Measurements from ENCODE around the gene INSC. TPM values are rescaled to one million over a fixed set of nuclear protein-coding genes. Genes with fewer than 3 reads are reported as not detected.

Gene INSC
- total and polyA plus RNA-seq, 4 donors, result 3.0 to 13.9 (median 7.5) TPM

DNA sequence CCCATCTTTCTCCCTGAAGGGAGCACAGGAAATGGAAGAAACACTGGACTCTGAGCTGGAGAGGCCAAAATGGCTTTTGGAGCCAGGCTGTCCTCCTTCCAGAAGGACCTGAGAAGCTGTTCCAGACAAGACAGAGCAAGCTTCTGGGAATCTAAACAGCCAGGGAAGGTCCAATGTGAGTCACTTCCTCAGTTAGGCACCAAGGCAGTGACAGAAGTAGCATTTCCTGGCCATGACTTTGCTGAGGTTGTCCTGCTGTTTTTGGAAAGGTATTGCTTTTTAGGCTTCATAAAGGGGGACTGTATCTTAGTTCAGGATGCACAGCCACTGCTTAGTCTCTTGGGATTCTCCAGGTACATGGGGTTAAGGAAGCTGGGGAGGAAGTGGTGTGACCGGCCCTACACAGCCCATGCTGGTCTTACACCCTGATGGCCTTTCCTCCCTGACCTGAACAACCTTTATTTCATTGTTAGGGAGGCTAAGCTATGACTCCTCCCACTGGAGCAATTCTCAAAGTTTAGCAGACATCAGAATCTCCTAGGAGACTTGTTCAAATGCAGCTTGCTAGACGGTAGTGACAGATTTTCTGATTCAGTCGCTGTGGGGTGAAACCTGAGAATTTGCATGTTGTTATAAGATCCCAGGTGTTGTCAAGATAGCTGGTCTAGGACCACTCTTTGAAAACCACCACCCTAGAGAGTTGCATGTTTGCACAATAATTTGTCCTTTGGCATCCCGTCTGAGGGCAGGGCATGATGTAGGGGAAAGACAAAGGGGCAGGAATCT is 6.8 kb upstream of the INSC start:
- no peaks in the 10 kb centered on the region for H3K36me3 ChIP-seq (ENCODE audit: control insufficient read depth, insufficient read depth, low read length)
- H3K4me1 ChIP-seq (ENCODE audit: control insufficient read depth, insufficient read depth, low read length), result peaks cover 7% of the 10 kb centered on the region
- no peak overlapping the region for H3K4me3 ChIP-seq (ENCODE audit: low read depth, low read length)
- H3K27ac ChIP-seq (ENCODE audit: low read depth, low read length), result no peak overlapping the region
- DNase-seq (ENCODE audit: low read depth in 4 of 6, low spot score in 6 of 6), result no peak
- WGBS (ENCODE audit: insufficient coverage), result no CpG with 5 or more reads among the region's 4 CpGs
- no peaks in the 10 kb centered on the region for H3K9me3 ChIP-seq (ENCODE audit: control insufficient read depth, insufficient read depth, low read length)
- H3K27me3 ChIP-seq (ENCODE audit: control insufficient read depth, insufficient read depth, low read length), result no peaks in the 10 kb centered on the region

- H3K9me3 ChIP-seq (ENCODE audit: control insufficient read depth, insufficient read depth, low read length), result no peaks in the 10 kb centered on the region
- no peaks in the 10 kb centered on the region for H3K27me3 ChIP-seq (ENCODE audit: control insufficient read depth, insufficient read depth, low read length)
- no peak overlapping the region for H3K4me3 ChIP-seq (ENCODE audit: low read depth, low read length)
- H3K27ac ChIP-seq (ENCODE audit: low read depth, low read length), result no peak overlapping the region
- H3K4me1 ChIP-seq (ENCODE audit: control insufficient read depth, insufficient read depth, low read length), result peaks cover 7% of the 10 kb centered on the region
- DNase-seq (ENCODE audit: low read depth in 4 of 6, low spot score in 6 of 6), result no peak
- 100% methylated on average over 1 of the region's 2 CpGs for WGBS (ENCODE audit: insufficient coverage)
- no peaks in the 10 kb centered on the region for H3K36me3 ChIP-seq (ENCODE audit: control insufficient read depth, insufficient read depth, low read length)
Observed at GRCh38 chr11:15108592-15109130, 6.1 kb upstream of the INSC start.

DNA sequence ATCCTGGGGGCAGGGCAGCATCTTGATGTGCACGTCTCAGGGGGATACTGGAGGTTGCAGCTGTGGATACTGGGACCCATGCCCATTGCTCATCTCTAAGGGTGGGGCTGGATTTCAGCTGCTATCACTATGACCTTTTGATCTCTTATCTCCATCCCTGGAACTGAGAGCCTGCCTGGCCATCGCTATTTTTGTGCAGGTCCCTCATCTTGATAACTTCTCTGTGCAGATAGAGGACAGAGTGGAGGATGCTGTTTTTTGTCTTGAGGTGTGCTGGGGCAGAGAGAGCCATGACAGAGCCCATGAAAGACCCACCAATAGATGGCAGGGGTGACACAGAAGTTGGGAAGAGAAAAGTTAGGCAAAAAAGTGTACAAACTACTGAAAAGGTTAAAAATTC is 5.1 kb upstream of the INSC start:
- DNase-seq (ENCODE audit: low read depth in 4 of 6, low spot score in 6 of 6), result no peak
- Histone ChIP-seq H3K4me3 (ENCODE audit: low read depth, low read length) (no peak overlapping the region), H3K4me1 (ENCODE audit: control insufficient read depth, insufficient read depth, low read length) (peaks cover 11% of the 10 kb centered on the region), H3K27ac (ENCODE audit: low read depth, low read length) (no peak overlapping the region), H3K9me3 (ENCODE audit: control insufficient read depth, insufficient read depth, low read length) (no peaks in the 10 kb centered on the region), H3K27me3 (ENCODE audit: control insufficient read depth, insufficient read depth, low read length) (peaks cover 4% of the 10 kb centered on the region), H3K36me3 (ENCODE audit: control insufficient read depth, insufficient read depth, low read length) (no peaks in the 10 kb centered on the region)
- WGBS (ENCODE audit: insufficient coverage), result 88% methylated on average over 1 of the region's 2 CpGs

DNA sequence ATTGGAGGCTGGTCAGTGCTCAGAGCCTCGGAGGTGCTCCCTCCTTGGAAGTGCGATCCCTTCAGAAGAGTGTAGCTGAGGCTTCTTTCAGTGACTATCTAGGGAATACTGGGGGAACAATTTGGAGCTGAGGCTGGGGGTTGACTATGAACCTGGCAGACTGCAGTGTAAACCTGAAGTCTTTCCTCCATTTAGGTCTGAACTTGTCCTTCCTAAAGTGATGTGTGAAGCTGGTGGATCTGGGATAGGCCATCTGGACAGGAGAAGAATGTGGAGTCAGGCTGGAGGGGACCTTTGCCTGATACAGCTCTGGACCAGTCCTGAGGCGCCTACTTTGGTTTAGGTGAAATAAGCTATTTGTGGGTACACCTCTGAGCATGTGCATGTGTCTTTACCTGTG is 3.5 kb upstream of the INSC start:
- no peak for DNase-seq (ENCODE audit: low read depth in 4 of 6, low spot score in 6 of 6)
- Histone ChIP-seq H3K36me3 (ENCODE audit: control insufficient read depth, insufficient read depth, low read length) (no peaks in the 10 kb centered on the region), H3K4me1 (ENCODE audit: control insufficient read depth, insufficient read depth, low read length) (peaks cover 20% of the 10 kb centered on the region), H3K27ac (ENCODE audit: low read depth, low read length) (no peak overlapping the region), H3K4me3 (ENCODE audit: low read depth, low read length) (no peak overlapping the region), H3K9me3 (ENCODE audit: control insufficient read depth, insufficient read depth, low read length) (no peaks in the 10 kb centered on the region), H3K27me3 (ENCODE audit: control insufficient read depth, insufficient read depth, low read length) (peaks cover 4% of the 10 kb centered on the region)
- 95% methylated on average over 3 of the region's 3 CpGs for WGBS (ENCODE audit: insufficient coverage)

DNA sequence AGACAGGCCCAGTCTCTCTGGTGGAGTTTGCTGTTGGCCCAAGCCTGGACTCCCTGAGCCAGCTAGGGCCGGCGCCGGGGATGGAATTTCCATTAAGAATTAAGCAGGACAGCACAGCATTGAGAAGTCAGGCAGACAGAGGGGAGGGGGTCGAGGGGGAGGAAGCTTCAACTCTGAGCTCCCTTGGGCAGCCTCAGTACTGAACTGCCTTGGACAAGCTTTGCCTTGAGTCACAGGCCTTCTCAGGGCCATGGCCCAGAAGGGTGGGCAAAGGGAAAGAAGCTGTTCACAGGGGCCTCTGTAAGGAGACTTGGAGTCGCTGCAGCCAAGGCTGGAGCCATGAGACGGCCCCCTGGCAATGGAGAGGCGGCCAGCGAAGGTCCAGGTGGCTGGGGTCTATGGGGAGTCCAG is 2.6 kb upstream of the INSC start:
- 70% methylated on average over 7 of the region's 8 CpGs for WGBS (ENCODE audit: insufficient coverage)
- Histone ChIP-seq H3K27me3 (ENCODE audit: control insufficient read depth, insufficient read depth, low read length) (peaks cover 4% of the 10 kb centered on the region), H3K27ac (ENCODE audit: low read depth, low read length) (no peak overlapping the region)

GRCh38 chr11:15113381-15113780 is 1.3 kb upstream of the INSC start:
- Histone ChIP-seq H3K27me3 (ENCODE audit: control insufficient read depth, insufficient read depth, low read length) (peaks cover 4% of the 10 kb centered on the region), H3K4me1 (ENCODE audit: control insufficient read depth, insufficient read depth, low read length) (peaks cover 24% of the 10 kb centered on the region), H3K9me3 (ENCODE audit: control insufficient read depth, insufficient read depth, low read length) (no peaks in the 10 kb centered on the region), H3K36me3 (ENCODE audit: control insufficient read depth, insufficient read depth, low read length) (no peaks in the 10 kb centered on the region), H3K27ac (ENCODE audit: low read depth, low read length) (no peak overlapping the region), H3K4me3 (ENCODE audit: low read depth, low read length) (no peak overlapping the region)
- DNase-seq (ENCODE audit: low read depth in 4 of 6, low spot score in 6 of 6), result no peak
- WGBS (ENCODE audit: insufficient coverage), result 98% methylated on average over 4 of the region's 5 CpGs

More for the DNA sequence above, 2.6 kb upstream of the INSC start:
- Histone ChIP-seq H3K36me3 (ENCODE audit: control insufficient read depth, insufficient read depth, low read length) (no peaks in the 10 kb centered on the region), H3K9me3 (ENCODE audit: control insufficient read depth, insufficient read depth, low read length) (no peaks in the 10 kb centered on the region), H3K4me1 (ENCODE audit: control insufficient read depth, insufficient read depth, low read length) (peaks cover 20% of the 10 kb centered on the region), H3K4me3 (ENCODE audit: low read depth, low read length) (no peak overlapping the region)
- DNase-seq (ENCODE audit: low read depth in 4 of 6, low spot score in 6 of 6), result peak in 1 of 6 donors; percentile 20

- Histone ChIP-seq H3K27ac (ENCODE audit: low read depth, low read length) (peak overlapping the region; percentile 70), H3K36me3 (ENCODE audit: control insufficient read depth, insufficient read depth, low read length) (no peaks in the 10 kb centered on the region), H3K4me1 (ENCODE audit: control insufficient read depth, insufficient read depth, low read length) (peaks cover 24% of the 10 kb centered on the region), H3K4me3 (ENCODE audit: low read depth, low read length) (peak overlapping the region; percentile 47), H3K27me3 (ENCODE audit: control insufficient read depth, insufficient read depth, low read length) (peaks cover 4% of the 10 kb centered on the region), H3K9me3 (ENCODE audit: control insufficient read depth, insufficient read depth, low read length) (no peaks in the 10 kb centered on the region)
- no peak for DNase-seq (ENCODE audit: low read depth in 4 of 6, low spot score in 6 of 6)
- 94% methylated on average over 4 of the region's 5 CpGs for WGBS (ENCODE audit: insufficient coverage)
Observed at GRCh38 chr11:15115686-15116085, 963 bp downstream of the INSC start.

GRCh38 chr11:15117751-15118150 is 3.0 kb downstream of the INSC start:
- H3K27ac ChIP-seq (ENCODE audit: low read depth, low read length), result peak overlapping the region; percentile 55
- DNase-seq (ENCODE audit: low read depth in 4 of 6, low spot score in 6 of 6), result peak in 2 of 6 donors; percentile 50 to 75
- WGBS (ENCODE audit: insufficient coverage), result 39% methylated on average over 4 of the region's 4 CpGs
- H3K4me1 ChIP-seq (ENCODE audit: control insufficient read depth, insufficient read depth, low read length), result peaks cover 17% of the 10 kb centered on the region
- H3K4me3 ChIP-seq (ENCODE audit: low read depth, low read length), result no peak overlapping the region
- no peaks in the 10 kb centered on the region for H3K9me3 ChIP-seq (ENCODE audit: control insufficient read depth, insufficient read depth, low read length)
- no peaks in the 10 kb centered on the region for H3K36me3 ChIP-seq (ENCODE audit: control insufficient read depth, insufficient read depth, low read length)
- H3K27me3 ChIP-seq (ENCODE audit: control insufficient read depth, insufficient read depth, low read length), result peaks cover 4% of the 10 kb centered on the region

DNA sequence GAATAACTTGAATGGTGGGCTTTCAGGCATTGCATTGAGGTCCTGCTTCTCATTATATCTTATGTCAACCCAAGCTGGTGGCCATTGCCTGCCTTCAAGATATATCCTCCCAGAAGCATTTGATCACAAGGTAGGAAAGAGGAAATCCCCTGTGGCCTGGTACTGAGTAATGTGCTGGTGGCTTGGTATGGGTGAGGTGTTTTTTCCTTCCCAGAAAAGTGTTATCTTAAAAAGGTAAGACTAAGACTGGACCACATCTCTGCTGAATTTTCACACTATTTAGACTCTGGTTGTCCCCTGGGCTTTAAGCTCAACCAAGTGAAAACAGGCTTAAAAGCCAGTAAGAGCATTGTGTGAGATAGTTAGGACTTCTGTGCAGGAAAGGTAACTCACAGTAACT is 3.7 kb downstream of the INSC start:
- Histone ChIP-seq H3K27ac (ENCODE audit: low read depth, low read length) (peak overlapping the region; percentile 55), H3K4me1 (ENCODE audit: control insufficient read depth, insufficient read depth, low read length) (peaks cover 17% of the 10 kb centered on the region)

GRCh38 chr11:15119352-15119751 is 4.6 kb downstream of the INSC start:
- Histone ChIP-seq H3K4me1 (ENCODE audit: control insufficient read depth, insufficient read depth, low read length) (peaks cover 16% of the 10 kb centered on the region), H3K27ac (ENCODE audit: low read depth, low read length) (peak overlapping the region; percentile 43), H3K27me3 (ENCODE audit: control insufficient read depth, insufficient read depth, low read length) (peaks cover 2% of the 10 kb centered on the region), H3K9me3 (ENCODE audit: control insufficient read depth, insufficient read depth, low read length) (no peaks in the 10 kb centered on the region), H3K36me3 (ENCODE audit: control insufficient read depth, insufficient read depth, low read length) (no peaks in the 10 kb centered on the region), H3K4me3 (ENCODE audit: low read depth, low read length) (no peak overlapping the region)
- 94% methylated on average over 2 of the region's 4 CpGs for WGBS (ENCODE audit: insufficient coverage)
- no peak for DNase-seq (ENCODE audit: low read depth in 4 of 6, low spot score in 6 of 6)

More for the DNA sequence above, 3.7 kb downstream of the INSC start:
- Histone ChIP-seq H3K4me3 (ENCODE audit: low read depth, low read length) (no peak overlapping the region), H3K36me3 (ENCODE audit: control insufficient read depth, insufficient read depth, low read length) (no peaks in the 10 kb centered on the region), H3K9me3 (ENCODE audit: control insufficient read depth, insufficient read depth, low read length) (no peaks in the 10 kb centered on the region), H3K27me3 (ENCODE audit: control insufficient read depth, insufficient read depth, low read length) (peaks cover 4% of the 10 kb centered on the region)
- DNase-seq (ENCODE audit: low read depth in 4 of 6, low spot score in 6 of 6), result no peak
